ENCODE results near the gene GZMM. TPM values are rescaled to one million over a fixed set of nuclear protein-coding genes. Genes with fewer than 3 reads are reported as not detected.
A peak's percentile ranks its signal among the peaks of the same experiment; 100 is the strongest.

The GZMM gene
- polyA plus RNA-seq, 3 donors: 0.14 to 0.49 (median 0.36) TPM

- no peak for DNase-seq
Observed at GRCh38 chr19:511101-511851, 32.6 kb upstream of the GZMM start.

- DNase-seq: no peak
Observed at GRCh38 chr19:512547-513365, 31.1 kb upstream of the GZMM start.

- no peak for DNase-seq
Observed at GRCh38 chr19:513368-514165, 30.3 kb upstream of the GZMM start.

GRCh38 chr19:514166-514663 lies 29.6 kb upstream of the GZMM start:
- DNase-seq: no peak

GRCh38 chr19:517721-518597 lies 25.9 kb upstream of the GZMM start:
- DNase-seq: peak; percentile 90

- no peak for DNase-seq
Observed at GRCh38 chr19:518598-519231, 25.1 kb upstream of the GZMM start.

- DNase-seq: no peak
Observed at GRCh38 chr19:519449-519865, 24.4 kb upstream of the GZMM start.

GRCh38 chr19:522726-523125 lies 21.1 kb upstream of the GZMM start:
- DNase-seq: no peak

GRCh38 chr19:524062-524674 lies 19.7 kb upstream of the GZMM start:
- no peak for DNase-seq

- DNase-seq: no peak
Observed at GRCh38 chr19:525029-525428, 18.8 kb upstream of the GZMM start.

GRCh38 chr19:525857-526419 lies 17.9 kb upstream of the GZMM start:
- no peak for DNase-seq

- no peak for DNase-seq
Observed at GRCh38 chr19:530134-531008, 13.5 kb upstream of the GZMM start.

GRCh38 chr19:531009-531752 lies 12.7 kb upstream of the GZMM start:
- DNase-seq: peak; percentile 84

GRCh38 chr19:531753-532560 lies 11.9 kb upstream of the GZMM start, which contains the start of gene CDC34:
Gene CDC34 (plus strand): TSS chr19:531760. CDS start chr19:531932, 172 bp downstream.
- no peak for DNase-seq

- peak; percentile 77 for DNase-seq
Observed at GRCh38 chr19:532561-533363, 11.1 kb upstream of the GZMM start.
